A673 (cell line): ENCODE data around the gene GRIN2C. TPM values are rescaled to one million over a fixed set of nuclear protein-coding genes. Genes with fewer than 3 reads are reported as not detected.

Source experiments
- BruUV-seq: library from RNA; stranded (reverse); fragments of 400-500 nt; replicated peaks from 2 replicates; lab custom pipeline; 2021; lab: Mats Ljungman, UMichigan
- CTCF ChIA-PET: fragments of 300-600 bp; sonication (Branson Sonifier 250); formaldehyde crosslinking; loops from one replicate; lab custom pipeline; 2022; ENCODE audit warnings: antibody characterized with exemption; lab: Charles Lee
- POLR2A ChIA-PET: fragments of 300-600 bp; sonication (Branson Sonifier 250); formaldehyde crosslinking; loops from one replicate; lab custom pipeline; 2022; ENCODE audit warnings: antibody characterized with exemption; ENCODE audit not compliant: low non-redundant PET; lab: Charles Lee
- DNase-seq: peaks from one replicate; pipeline ENCODE4 v3.0.0-alpha.2; 2015; ENCODE audit warnings: low spot score
- H3K27ac ChIP-seq: fragments of 200-600 bp; sonication (generic); 2 replicates; pipeline ENCODE4 v1.5.1; 2016; ENCODE audit warnings: mixed run types, low read depth, mild to moderate bottlenecking, mixed read lengths, antibody characterized with exemption, low read length; ENCODE audit not compliant: poor library complexity, severe bottlenecking
- H3K27me3 ChIP-seq: fragments of 200-600 bp; sonication (generic); replicated peaks from 2 replicates; pipeline ENCODE4 v1.6.1; 2017; ENCODE audit warnings: mixed run types, low read depth, mild to moderate bottlenecking, mixed read lengths, antibody characterized with exemption, low read length; ENCODE audit not compliant: insufficient read depth, poor library complexity
- H3K36me3 ChIP-seq: fragments of 200-600 bp; sonication (generic); 2 replicates; pipeline ENCODE4 v1.6.1; 2016; ENCODE audit warnings: mixed run types, mild to moderate bottlenecking, mixed read lengths, antibody characterized with exemption, low read length; ENCODE audit not compliant: insufficient read depth, poor library complexity, severe bottlenecking
- H3K4me1 ChIP-seq: fragments of 200-600 bp; sonication (generic); 2 replicates; pipeline ENCODE4 v1.6.1; 2017; ENCODE audit warnings: mixed run types, mild to moderate bottlenecking, mixed read lengths, antibody characterized with exemption, low read length; ENCODE audit not compliant: insufficient read depth, poor library complexity, severe bottlenecking
- H3K4me3 ChIP-seq: fragments of 200-600 bp; sonication (generic); 2 replicates; pipeline ENCODE4 v1.5.1; 2016; ENCODE audit warnings: low read depth, mixed run types, mild to moderate bottlenecking, mixed read lengths, low read length; ENCODE audit not compliant: poor library complexity, severe bottlenecking
- H3K9me3 ChIP-seq: fragments of 200-600 bp; sonication (generic); 2 replicates; pipeline ENCODE4 v1.6.1; 2016; ENCODE audit warnings: mixed run types, low read depth, mild to moderate bottlenecking, mixed read lengths, antibody characterized with exemption, low read length; ENCODE audit not compliant: poor library complexity, severe bottlenecking
- CTCF ChIP-seq: fragments of 300-800, 200-600 bp; sonication (generic); conservative IDR thresholded peaks from 2 replicates; pipeline ENCODE4 v1.5.1; 2017; ENCODE audit warnings: low read depth, mild to moderate bottlenecking, antibody characterized with exemption, low read length, moderate library complexity, mixed read lengths
- EZH2 ChIP-seq: fragments of 200-600 bp; sonication (generic); IDR thresholded peaks from 2 replicates; pipeline ENCODE4 v1.6.1; 2017; ENCODE audit warnings: borderline replicate concordance, low read depth, mild to moderate bottlenecking, mixed read lengths, antibody characterized with exemption, low read length; ENCODE audit not compliant: poor library complexity, severe bottlenecking
- intact Hi-C: fragments of 100-400 bp; cut with micrococcal nuclease; formaldehyde crosslinking; loops from one replicate; pipeline ENCODE4 v1.10.0; 2022; ENCODE audit not compliant: unreplicated experiment
- total RNA-seq: library from RNA; stranded (reverse); gene quantifications from 2 replicates; pipeline ENCODE4 v1.2.3, GENCODE V29; 2021

GRIN2C gene
- total RNA-seq, 1 experiment from 2014 or later = 0.09 TPM

DNA sequence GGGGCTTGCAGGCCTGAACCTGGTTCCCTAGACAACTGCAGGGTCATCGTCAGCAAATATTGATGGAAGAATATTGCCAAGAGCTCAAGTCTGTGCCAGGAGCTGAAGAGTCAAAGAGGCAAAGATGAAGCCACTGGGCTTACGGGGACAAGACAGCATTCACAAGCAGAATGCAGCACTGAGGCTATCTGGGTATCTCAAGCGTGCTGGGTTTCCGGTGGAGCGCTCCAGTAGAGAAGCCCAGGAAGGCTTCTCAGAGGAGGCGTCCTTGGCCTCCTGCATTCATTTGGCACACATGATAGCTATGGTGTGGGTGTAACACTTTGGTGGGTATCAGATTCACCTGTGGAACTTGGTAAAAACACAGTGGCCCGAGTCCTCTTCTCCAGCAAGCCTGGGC, 30.9 kb upstream of the GRIN2C start:
- no peaks in the 10 kb centered on the region for H3K36me3 ChIP-seq
- no peak for DNase-seq
- H3K27me3 ChIP-seq = peaks cover 55% of the 10 kb centered on the region
- H3K27ac ChIP-seq = no peak overlapping the region
- intact Hi-C loops = no loop called here
- H3K9me3 ChIP-seq = no peaks in the 10 kb centered on the region
- no peaks in the 10 kb centered on the region for H3K4me1 ChIP-seq
- TF ChIP-seq EZH2 = no peak
- no peak for TF ChIP-seq CTCF
- CTCF ChIA-PET = no interaction called here
- POLR2A ChIA-PET = no interaction called here
- BruUV-seq = no TSS peak
- no peak overlapping the region for H3K4me3 ChIP-seq

DNA sequence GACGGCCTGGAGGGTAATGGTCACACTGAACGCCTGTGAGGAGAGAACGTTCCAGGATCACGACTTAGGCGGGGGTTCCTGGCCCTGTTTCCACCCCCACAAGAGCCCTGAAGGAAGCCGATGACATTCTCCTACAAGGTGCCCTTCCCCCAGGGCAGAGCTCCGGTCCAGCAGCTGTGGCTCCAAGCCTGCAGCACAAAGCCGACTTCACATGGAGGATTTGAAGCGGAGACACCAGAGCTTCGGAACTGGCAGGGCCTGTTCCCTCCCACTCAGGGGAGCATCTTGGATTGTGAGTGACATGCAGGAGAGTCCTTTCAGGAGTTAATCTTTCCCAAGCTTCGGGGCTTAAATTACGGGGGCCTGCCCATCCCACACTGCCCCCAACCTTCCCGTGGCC, 28.8 kb upstream of the GRIN2C start:
- no peak overlapping the region for H3K27ac ChIP-seq
- TF ChIP-seq CTCF (no peak), EZH2 (no peak)
- BruUV-seq = no TSS peak
- CTCF ChIA-PET = no interaction called here
- no peak for DNase-seq
- no peaks in the 10 kb centered on the region for H3K36me3 ChIP-seq
- intact Hi-C loops = no loop called here
- peaks cover 34% of the 10 kb centered on the region for H3K27me3 ChIP-seq
- no peaks in the 10 kb centered on the region for H3K9me3 ChIP-seq
- no peaks in the 10 kb centered on the region for H3K4me1 ChIP-seq
- H3K4me3 ChIP-seq = no peak overlapping the region
- POLR2A ChIA-PET = no interaction called here

- CTCF ChIA-PET = no interaction called here
- H3K27me3 ChIP-seq = peaks cover 2% of the 10 kb centered on the region
Measured at GRCh38 chr17:74883241-74883745, 23.6 kb upstream of the GRIN2C start.

More at GRCh38 chr17:74883241-74883745, 23.6 kb upstream of the GRIN2C start:
- POLR2A ChIA-PET = no interaction called here
- no peak overlapping the region for H3K4me3 ChIP-seq
- H3K9me3 ChIP-seq = no peaks in the 10 kb centered on the region
- H3K27ac ChIP-seq = no peak overlapping the region
- no peak for DNase-seq
- H3K36me3 ChIP-seq = no peaks in the 10 kb centered on the region
- BruUV-seq = no TSS peak
- TF ChIP-seq EZH2 (no peak), CTCF (no peak)
- intact Hi-C loops = no loop called here
- H3K4me1 ChIP-seq = no peaks in the 10 kb centered on the region
